HepG2 (cell line): ENCODE results near the gene P2RY12. TPM values are rescaled to one million over a fixed set of nuclear protein-coding genes. Genes with fewer than 3 reads are reported as not detected.

Experiments
- ATAC-seq: fragments of 200-7000 bp; cut with Tn5 transposase; 3 replicates; pipeline ENCODE4 v1.9.1; 2020; ENCODE audit warnings: mild to moderate bottlenecking, moderate library complexity
- BruUV-seq: library from RNA; stranded (reverse); fragments of 400-500 nt; replicated peaks from 2 replicates; lab custom pipeline; 2021; lab: Mats Ljungman, UMichigan
- CTCF ChIA-PET: fragments of 300-600 bp; formaldehyde crosslinking; extraction: SDS; loops from one replicate; lab custom pipeline; 2021; ENCODE audit warnings: low total read pairs, inconsistent platforms, low intra/inter-chr PET ratio; lab: Yijun Ruan, JAX
- POLR2A ChIA-PET: fragments of 350-600 bp; sonication (Branson Sonifier 250); formaldehyde crosslinking; loops from one replicate; lab custom pipeline; 2020; ENCODE audit warnings: antibody characterized with exemption, inconsistent platforms; lab: Yijun Ruan, JAX
- DNase-seq: peaks from one replicate; pipeline ENCODE4 v3.0.0-alpha.2; 2015; ENCODE audit warnings: low spot score
- FAIRE-seq: peaks from 3 replicates; lab custom pipeline; 2011; peaks lifted over from hg19 to GRCh38; lab: Jason Lieb, UNC
- H2AFZ ChIP-seq: one replicate; pipeline ENCODE4 v1.6.1; 2011; ENCODE audit warnings: low read length, inconsistent platforms
- H3K27ac ChIP-seq: fragments of 300-600 bp; 3 replicates; pipeline ENCODE4 v1.8.0; 2011; ENCODE audit warnings: mixed run types, mild to moderate bottlenecking, mixed read lengths, low read length, inconsistent platforms; ENCODE audit not compliant: insufficient read depth; ENCODE audit errors: extremely low read length
- H3K27me3 ChIP-seq, 2 experiments: fragments of 200-600 bp in 1 of 2; 2 replicates in 1 of 2; 3 replicates in 1 of 2; pipeline versions ENCODE4 v1.6.0 to v1.8.0; 2011; ENCODE audit warnings: low read length in 2 of 2, mild to moderate bottlenecking in 2 of 2, moderate library complexity in 2 of 2, inconsistent platforms in 1 of 2; ENCODE audit not compliant: insufficient read depth in 2 of 2, control insufficient read depth in 1 of 2
- H3K36me3 ChIP-seq, 2 experiments: fragments of 200-600 bp in 1 of 2; replicated peaks in 1 of 2; 2 replicates in 1 of 2; 3 replicates in 1 of 2; pipeline versions ENCODE4 v1.5.1 to v1.8.0; 2011; ENCODE audit warnings: low read length in 2 of 2, inconsistent platforms in 1 of 2; ENCODE audit not compliant: insufficient read depth in 2 of 2, control insufficient read depth in 1 of 2
- H3K4me1 ChIP-seq: 2 replicates; pipeline ENCODE4 v1.5.1; 2012; ENCODE audit warnings: low read length, inconsistent platforms; ENCODE audit not compliant: insufficient read depth
- H3K4me2 ChIP-seq: 2 replicates; pipeline ENCODE4 v1.6.0; 2011; ENCODE audit warnings: low read depth, low read length, inconsistent platforms
- H3K4me3 ChIP-seq, 3 experiments: fragments of 200-600 bp in 1 of 3; sonication (generic), shearing (Covaris generic) in 1 of 3; replicated peaks in 1 of 3; 2 replicates each; pipeline ENCODE4 v1.5.1; 2011 to 2016; ENCODE audit warnings: low read length in 3 of 3, inconsistent platforms in 2 of 3, low read depth in 2 of 3, mild to moderate bottlenecking in 2 of 3, control low read depth in 1 of 3, mixed read lengths in 1 of 3; ENCODE audit not compliant: insufficient read depth in 1 of 3
- H3K79me2 ChIP-seq: one replicate; pipeline ENCODE4 v1.6.1; 2011; ENCODE audit warnings: low read length, inconsistent platforms; ENCODE audit not compliant: insufficient read depth
- H3K9ac ChIP-seq: 2 replicates; pipeline ENCODE4 v1.6.0; 2011; ENCODE audit warnings: mild to moderate bottlenecking, low read depth, low read length, inconsistent platforms; ENCODE audit not compliant: insufficient read depth
- H3K9me3 ChIP-seq: 2 replicates; pipeline ENCODE4 v1.5.1; 2012; ENCODE audit warnings: mild to moderate bottlenecking, low read length
- H4K20me1 ChIP-seq: 2 replicates; pipeline ENCODE4 v1.6.0; 2011; ENCODE audit warnings: inconsistent platforms, mild to moderate bottlenecking, low read length, moderate library complexity; ENCODE audit not compliant: insufficient read depth
- BCL6 ChIP-seq: IDR thresholded peaks from 2 replicates; pipeline ENCODE4 v1.6.1; 2016; ENCODE audit warnings: missing genetic modification reagents, missing compliant biosample characterization
- CHD4 ChIP-seq: fragments of 200-600 bp; sonication (generic); IDR thresholded peaks from 2 replicates; pipeline ENCODE4 v1.7.0; 2017; ENCODE audit warnings: mild to moderate bottlenecking, low read length, borderline replicate concordance
- HDAC6 ChIP-seq: fragments of 200-600 bp; sonication (generic); IDR thresholded peaks from 2 replicates; pipeline ENCODE4 v1.7.0; 2017; ENCODE audit warnings: mild to moderate bottlenecking, antibody characterized with exemption, low read length, low read depth
- HNRNPUL1 ChIP-seq: fragments of 200-400 bp; formaldehyde crosslinking; IDR thresholded peaks from 2 replicates; pipeline ENCODE4 v1.6.1; 2017; ENCODE audit warnings: low read depth, mild to moderate bottlenecking, low read length, moderate library complexity
- HOXA7 ChIP-seq: sonication (generic); formaldehyde crosslinking; IDR thresholded peaks from 2 replicates; pipeline ENCODE4 v1.8.1; 2022; ENCODE audit warnings: mild to moderate bottlenecking, missing genetic modification reagents, moderate library complexity
- KLF15 ChIP-seq: sonication (generic); formaldehyde crosslinking; IDR thresholded peaks from 2 replicates; pipeline ENCODE4 v1.8.1; 2023; ENCODE audit warnings: borderline replicate concordance, mild to moderate bottlenecking, inconsistent platforms, missing genetic modification reagents, mixed read lengths
- LCORL ChIP-seq, 2 experiments: fragments of 450-650 bp in 1 of 2; sonication (generic) in 1 of 2; formaldehyde crosslinking in 1 of 2; IDR thresholded peaks; 2 replicates each; pipeline versions ENCODE4 v1.5.0 to v1.6.1; 2017 to 2020; ENCODE audit warnings: antibody characterized with exemption in 1 of 2, missing genetic modification reagents in 1 of 2
- MTF2 ChIP-seq: sonication (generic); formaldehyde crosslinking; IDR thresholded peaks from 2 replicates; pipeline ENCODE4 v1.5.0; 2020; ENCODE audit warnings: missing genetic modification reagents, borderline replicate concordance
- NR2F2 ChIP-seq: IDR thresholded peaks from 2 replicates; pipeline ENCODE4 v1.6.1; 2012; ENCODE audit warnings: low read depth, inconsistent platforms, borderline replicate concordance
- SNAPC2 ChIP-seq: sonication (generic); formaldehyde crosslinking; IDR thresholded peaks from 2 replicates; pipeline ENCODE4 v1.8.1; 2022; ENCODE audit warnings: mild to moderate bottlenecking, missing genetic modification reagents
- SNRNP70 ChIP-seq: fragments of 200-400 bp; formaldehyde crosslinking; IDR thresholded peaks from 2 replicates; pipeline ENCODE4 v1.6.1; 2017; ENCODE audit warnings: mild to moderate bottlenecking, low read depth, low read length, moderate library complexity
- TCF12 ChIP-seq, 2 experiments: fragments of 450-650 bp in 1 of 2; sonication (generic) in 1 of 2; formaldehyde crosslinking in 1 of 2; IDR thresholded peaks; 2 replicates each; pipeline versions ENCODE4 v1.6.1 to v1.8.0; 2017 to 2022; ENCODE audit warnings: antibody characterized with exemption in 1 of 2, mild to moderate bottlenecking in 1 of 2, missing genetic modification reagents in 1 of 2, moderate library complexity in 1 of 2
- ZMAT3 ChIP-seq: sonication (generic); formaldehyde crosslinking; conservative IDR thresholded peaks from 2 replicates; pipeline ENCODE4 v1.7.0; 2021; ENCODE audit warnings: missing genetic modification reagents
- ZNF256 ChIP-seq: sonication (generic); formaldehyde crosslinking; conservative IDR thresholded peaks from 2 replicates; pipeline ENCODE4 v1.4.0; 2020; ENCODE audit warnings: missing genetic modification reagents
- ZNF280D ChIP-seq: sonication (generic); formaldehyde crosslinking; IDR thresholded peaks from 2 replicates; pipeline ENCODE4 v1.5.1; 2020; ENCODE audit warnings: mild to moderate bottlenecking, missing genetic modification reagents
- ZNF879 ChIP-seq: sonication (generic); formaldehyde crosslinking; IDR thresholded peaks from 2 replicates; pipeline ENCODE4 v1.8.1; 2023; ENCODE audit warnings: missing genetic modification reagents
- WGBS: methylation state at CpG from one replicate; pipeline ENCODE4 v1.1.6; 2017; ENCODE audit warnings: low lambda C conversion rate; 5-methylcytosine and 5-hydroxymethylcytosine counted together
- in situ Hi-C: cut with HindIII; loops from 2 replicates; pipeline ENCODE4 v1.10.0; 2017; ENCODE audit warnings: low pct_unique_long_range_greater_than_20kb; ENCODE audit not compliant: extremely low pct_ligation_motif_present
- intact Hi-C: fragments of 100-400 bp; cut with micrococcal nuclease; formaldehyde crosslinking; loops from one replicate; pipeline ENCODE4 v1.10.0; 2022; ENCODE audit not compliant: unreplicated experiment
- polyA plus RNA-seq, 8 experiments: library from polyadenylated mRNA; depleted of rRNA in 3 of 8; stranded (reverse) in 7 of 8; unstranded in 1 of 8; fragments of >200 nt; fragmentation: Illumina TruSeq in 4 of 8; extraction: Trizol in 4 of 8; gene quantifications; 2 replicates each; pipeline versions ENCODE4 v1.2.1 to v1.2.3, GENCODE V29; 2011 to 2016; ENCODE audit warnings: low read depth in 4 of 8, missing spikeins in 1 of 8, mixed read lengths in 1 of 8; ENCODE audit not compliant: insufficient read depth in 1 of 8
- total RNA-seq, 5 experiments: library from RNA; depleted of rRNA; stranded (reverse); fragments of >200 nt; fragmentation: Illumina TruSeq; extraction: Trizol; gene quantifications; 2 replicates each; pipeline ENCODE4 v1.2.3, GENCODE V29; 2016; ENCODE audit warnings: low read depth in 1 of 5
- TF ChIP-seq, protein P1 (sequence below): sonication (generic); formaldehyde crosslinking; IDR thresholded peaks from 2 replicates; pipeline ENCODE4 v1.4.0; 2020; ENCODE audit warnings: missing genetic modification reagents, borderline replicate concordance
- TF ChIP-seq, protein P2 (sequence below): IDR thresholded peaks from 2 replicates; pipeline ENCODE4 v1.6.1; 2018; ENCODE audit warnings: missing genetic modification reagents, mild to moderate bottlenecking, missing compliant biosample characterization

The P2RY12 gene
- total and polyA plus RNA-seq, 2 of the 13 experiments (the other 11 are each of a cell fraction or from before 2014, with no cell fraction given): not detected

- no peaks in the 10 kb centered on the region for H3K9me3 ChIP-seq
- CTCF ChIA-PET: no interaction called here
- no peak overlapping the region for H2AFZ ChIP-seq
- DNase-seq (no peak), ATAC-seq (no peak), FAIRE-seq (no peak)
- POLR2A ChIA-PET: no interaction called here
- no peaks in the 10 kb centered on the region for H3K27me3 ChIP-seq
- in situ Hi-C loops (no loop called here), intact Hi-C loops (no loop called here)
- no TSS peak for BruUV-seq
- WGBS: 0% methylated on average over 1 of the region's 1 CpG
- H3K36me3 ChIP-seq: no peaks in the 10 kb centered on the region
- H3K4me3 ChIP-seq: no peak overlapping the region
- no peaks in the 10 kb centered on the region for H3K79me2 ChIP-seq
- no peaks in the 10 kb centered on the region for H3K4me1 ChIP-seq
- H3K9ac ChIP-seq: no peak overlapping the region
- no peak overlapping the region for H3K27ac ChIP-seq
- H4K20me1 ChIP-seq: no peaks in the 10 kb centered on the region
- no peak overlapping the region for H3K4me2 ChIP-seq
- TF ChIP-seq HNRNPUL1: no peak
- no peak for TF ChIP-seq KLF15 (CRISPR knock-in tag)
- TF ChIP-seq MTF2 (CRISPR knock-in tag): no peak
- TF ChIP-seq ZMAT3 (CRISPR knock-in tag): no peak
- TF ChIP-seq CHD4: no peak
- TF ChIP-seq, protein P1, sequence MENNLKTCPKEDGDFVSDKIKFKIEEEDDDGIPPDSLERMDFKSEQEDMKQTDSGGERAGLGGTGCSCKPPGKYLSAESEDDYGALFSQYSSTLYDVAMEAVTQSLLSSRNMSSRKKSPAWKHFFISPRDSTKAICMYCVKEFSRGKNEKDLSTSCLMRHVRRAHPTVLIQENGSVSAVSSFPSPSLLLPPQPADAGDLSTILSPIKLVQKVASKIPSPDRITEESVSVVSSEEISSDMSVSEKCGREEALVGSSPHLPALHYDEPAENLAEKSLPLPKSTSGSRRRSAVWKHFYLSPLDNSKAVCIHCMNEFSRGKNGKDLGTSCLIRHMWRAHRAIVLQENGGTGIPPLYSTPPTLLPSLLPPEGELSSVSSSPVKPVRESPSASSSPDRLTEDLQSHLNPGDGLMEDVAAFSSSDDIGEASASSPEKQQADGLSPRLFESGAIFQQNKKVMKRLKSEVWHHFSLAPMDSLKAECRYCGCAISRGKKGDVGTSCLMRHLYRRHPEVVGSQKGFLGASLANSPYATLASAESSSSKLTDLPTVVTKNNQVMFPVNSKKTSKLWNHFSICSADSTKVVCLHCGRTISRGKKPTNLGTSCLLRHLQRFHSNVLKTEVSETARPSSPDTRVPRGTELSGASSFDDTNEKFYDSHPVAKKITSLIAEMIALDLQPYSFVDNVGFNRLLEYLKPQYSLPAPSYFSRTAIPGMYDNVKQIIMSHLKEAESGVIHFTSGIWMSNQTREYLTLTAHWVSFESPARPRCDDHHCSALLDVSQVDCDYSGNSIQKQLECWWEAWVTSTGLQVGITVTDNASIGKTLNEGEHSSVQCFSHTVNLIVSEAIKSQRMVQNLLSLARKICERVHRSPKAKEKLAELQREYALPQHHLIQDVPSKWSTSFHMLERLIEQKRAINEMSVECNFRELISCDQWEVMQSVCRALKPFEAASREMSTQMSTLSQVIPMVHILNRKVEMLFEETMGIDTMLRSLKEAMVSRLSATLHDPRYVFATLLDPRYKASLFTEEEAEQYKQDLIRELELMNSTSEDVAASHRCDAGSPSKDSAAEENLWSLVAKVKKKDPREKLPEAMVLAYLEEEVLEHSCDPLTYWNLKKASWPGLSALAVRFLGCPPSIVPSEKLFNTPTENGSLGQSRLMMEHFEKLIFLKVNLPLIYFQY (CRISPR knock-in tag): no peak
- TF ChIP-seq ZNF256 (CRISPR knock-in tag): no peak
- no peak for TF ChIP-seq TCF12 (IDR thresholded peaks at IDR 0.05)
- TF ChIP-seq TCF12 (CRISPR knock-in tag; IDR thresholded peaks at IDR 0.05): no peak
- TF ChIP-seq ZNF879 (CRISPR knock-in tag): no peak
- no peak for TF ChIP-seq SNRNP70
- no peak for TF ChIP-seq HOXA7 (CRISPR knock-in tag)
- TF ChIP-seq SNAPC2 (CRISPR knock-in tag): no peak
- no peak for TF ChIP-seq HDAC6
- no peak for TF ChIP-seq ZNF280D (CRISPR knock-in tag)
- TF ChIP-seq, protein P2, sequence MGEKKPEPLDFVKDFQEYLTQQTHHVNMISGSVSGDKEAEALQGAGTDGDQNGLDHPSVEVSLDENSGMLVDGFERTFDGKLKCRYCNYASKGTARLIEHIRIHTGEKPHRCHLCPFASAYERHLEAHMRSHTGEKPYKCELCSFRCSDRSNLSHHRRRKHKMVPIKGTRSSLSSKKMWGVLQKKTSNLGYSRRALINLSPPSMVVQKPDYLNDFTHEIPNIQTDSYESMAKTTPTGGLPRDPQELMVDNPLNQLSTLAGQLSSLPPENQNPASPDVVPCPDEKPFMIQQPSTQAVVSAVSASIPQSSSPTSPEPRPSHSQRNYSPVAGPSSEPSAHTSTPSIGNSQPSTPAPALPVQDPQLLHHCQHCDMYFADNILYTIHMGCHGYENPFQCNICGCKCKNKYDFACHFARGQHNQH (CRISPR knock-in tag): no peak
- TF ChIP-seq LCORL (IDR thresholded peaks at IDR 0.05): no peak
- TF ChIP-seq LCORL (CRISPR knock-in tag; IDR thresholded peaks at IDR 0.05): no peak
- TF ChIP-seq NR2F2: no peak
- no peak for TF ChIP-seq BCL6 (CRISPR knock-in tag)
These were observed 19.8 kb upstream of the P2RY12 start for GRCh38 chr3:151404316-151404715.
